ENCODE measurements around the gene SLC20A1.
"Not testable (repeated sequence)": the region's sequence is repeated elsewhere in the genome, so short reads cannot be mapped to it uniquely, and the experiment has no call there.

The SLC20A1 gene

DNA sequence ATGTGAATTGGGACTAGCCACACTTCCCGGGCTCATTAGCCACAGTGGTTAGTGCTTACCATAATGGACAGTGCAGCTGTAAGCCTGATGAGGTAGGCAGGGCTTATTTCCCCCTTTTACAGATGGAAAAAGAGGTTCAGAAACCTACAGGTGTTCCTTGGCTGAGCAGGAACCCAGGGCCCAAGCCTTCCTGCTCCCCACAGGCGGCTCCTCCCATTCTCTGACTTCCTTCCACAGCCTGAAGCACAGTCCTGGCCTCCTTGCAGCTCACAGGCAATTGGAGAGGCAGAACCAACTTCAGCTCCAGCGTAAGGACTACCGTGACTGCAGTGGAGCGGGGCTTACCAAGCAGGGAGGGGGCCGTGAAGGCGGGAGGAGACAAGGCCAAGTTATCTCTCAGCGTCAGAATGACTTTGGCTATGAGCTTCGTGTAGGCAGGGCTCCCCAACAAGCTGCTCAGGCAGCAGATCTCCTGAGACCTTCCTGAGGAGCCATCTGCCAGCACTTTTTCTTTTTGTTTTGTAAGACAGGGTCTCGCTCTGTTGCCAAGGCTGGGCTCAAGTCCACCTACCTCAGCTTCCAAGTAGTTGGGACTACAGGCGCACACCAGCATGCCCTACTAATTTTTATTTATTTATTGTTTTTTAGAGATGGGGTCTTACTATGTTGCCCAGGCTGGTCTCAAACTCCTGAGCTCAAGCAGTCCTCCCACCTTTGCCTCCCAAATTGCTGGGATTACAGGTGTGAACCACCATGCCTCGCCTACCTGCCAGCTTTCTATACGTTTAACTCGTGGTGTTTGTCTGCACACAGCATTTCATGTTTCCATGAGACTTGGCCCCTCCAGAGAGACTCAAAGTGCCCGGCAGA, 40.8 kb downstream of the SLC20A1 start:
- no peak for DNase-seq

- no peak for DNase-seq
These were observed 41.8 kb downstream of the SLC20A1 start for GRCh38 chr2:112687522-112687921.

GRCh38 chr2:112688086-112688880, 42.5 kb downstream of the SLC20A1 start:
- DNase-seq = no peak

- no peak for DNase-seq
These were observed 45.2 kb downstream of the SLC20A1 start for GRCh38 chr2:112690853-112691401.

DNA sequence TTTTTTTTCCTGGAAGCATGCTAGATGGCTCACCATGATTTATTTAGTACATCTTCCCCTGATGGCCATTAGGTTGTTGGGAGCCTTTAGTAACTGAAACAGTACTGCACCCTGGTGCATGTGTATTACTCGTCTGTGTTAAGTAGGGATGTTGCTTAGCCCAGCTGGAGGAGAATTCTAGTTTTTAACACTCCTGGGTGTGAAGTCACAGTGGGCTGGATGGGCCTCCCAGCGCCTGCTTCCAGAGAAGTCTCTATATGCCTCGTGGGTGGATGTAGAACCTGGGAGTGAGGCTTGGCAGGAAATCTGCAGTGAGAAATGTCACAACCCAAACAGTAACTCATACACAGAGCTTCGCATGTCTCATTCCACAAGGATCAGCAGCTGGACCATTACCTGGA, 46.1 kb downstream of the SLC20A1 start:
- DNase-seq = no peak

- DNase-seq = no peak
These were observed 46.8 kb downstream of the SLC20A1 start for GRCh38 chr2:112692495-112692911.

DNA sequence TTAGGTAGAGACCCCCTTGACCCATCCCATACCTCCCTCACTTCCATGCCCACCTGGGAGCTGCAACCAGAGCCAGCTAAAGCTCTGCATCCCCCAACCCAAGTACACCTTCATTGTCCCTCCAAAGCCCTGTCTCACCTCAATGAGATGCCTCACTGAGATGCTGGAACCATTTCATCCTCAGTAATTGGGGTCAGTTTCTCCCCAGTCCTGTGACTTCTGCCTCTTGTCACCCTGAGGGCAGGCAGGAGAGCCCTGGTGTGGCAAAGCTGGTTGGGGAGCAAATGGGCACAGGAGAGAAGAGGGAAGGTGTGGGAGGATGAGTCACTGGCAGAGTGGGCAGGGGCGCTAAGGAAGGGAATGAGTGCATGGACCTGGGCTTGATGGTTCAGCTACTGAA, 47.2 kb downstream of the SLC20A1 start:
- no peak for DNase-seq

DNA sequence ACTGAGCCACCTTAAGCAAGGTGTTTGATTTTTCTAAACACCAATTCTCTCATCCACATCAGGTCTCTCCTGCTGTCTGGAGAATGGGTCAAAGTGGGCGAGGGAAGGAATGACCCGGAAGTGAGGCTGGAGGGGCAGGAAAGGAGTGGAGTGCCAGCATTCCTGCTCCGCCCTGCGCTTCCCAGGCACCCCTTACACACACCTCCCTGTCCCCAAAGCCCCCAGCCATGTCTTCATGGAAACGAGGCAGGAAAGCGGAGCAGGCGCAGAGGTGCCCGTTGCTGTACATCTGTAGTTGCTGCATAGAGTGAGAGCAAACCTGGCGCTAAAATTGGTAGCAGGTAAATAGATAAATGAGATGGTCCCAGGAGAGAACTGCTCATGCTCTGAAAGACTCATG, 47.9 kb downstream of the SLC20A1 start:
- no peak for DNase-seq

DNA sequence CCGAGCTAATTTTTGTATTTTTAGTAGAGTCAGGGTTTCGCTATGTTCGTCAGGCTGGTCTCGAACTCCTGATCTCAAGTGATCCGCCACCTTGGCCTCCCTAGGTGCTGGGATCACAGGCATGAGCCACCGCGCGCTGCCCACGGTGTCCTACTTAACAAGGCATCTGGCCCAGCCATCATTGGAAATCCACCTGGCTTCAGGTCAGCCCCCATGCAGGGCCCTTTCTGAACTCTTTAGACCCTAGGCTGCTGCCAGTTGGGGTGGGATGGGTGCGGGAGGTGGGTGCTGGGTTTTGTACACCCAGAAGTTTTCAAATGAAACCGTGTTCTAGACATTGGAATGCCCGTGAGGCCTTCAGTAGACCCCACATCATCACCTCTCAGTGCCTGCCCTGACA, 48.4 kb downstream of the SLC20A1 start:
- DNase-seq = no peak

DNA sequence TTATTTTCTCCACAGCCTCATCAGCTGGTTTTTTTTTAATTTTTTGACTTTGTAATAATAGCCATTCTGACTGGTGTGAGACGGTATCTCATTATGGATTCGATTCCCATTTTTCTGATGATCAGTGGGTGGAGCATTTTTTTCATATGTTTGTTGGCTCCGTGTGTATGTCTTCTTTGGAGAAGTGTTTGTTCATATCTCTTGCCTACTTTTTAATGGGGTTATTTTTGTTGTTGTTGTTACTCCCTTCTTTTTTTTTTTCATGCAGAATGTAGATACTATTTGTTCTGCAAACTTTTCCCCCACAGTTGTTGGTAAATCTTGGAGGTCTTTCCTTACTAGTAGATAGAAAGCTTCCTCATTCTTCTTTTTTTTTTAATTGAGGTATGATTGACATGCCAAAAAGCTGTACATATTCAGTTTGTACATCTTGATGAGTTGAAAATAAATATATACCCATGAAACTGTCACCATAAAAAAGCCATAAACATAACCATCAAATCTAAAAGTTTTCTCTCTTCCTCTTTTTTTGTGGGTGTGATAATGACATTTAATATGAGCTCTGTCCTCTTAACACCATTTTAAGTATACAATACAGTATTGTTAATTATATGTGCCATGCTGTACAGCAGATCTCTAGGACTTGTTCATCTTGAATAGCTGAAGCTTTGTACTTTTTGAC, 53.2 kb downstream of the SLC20A1 start:
- DNase-seq = no peak

DNA sequence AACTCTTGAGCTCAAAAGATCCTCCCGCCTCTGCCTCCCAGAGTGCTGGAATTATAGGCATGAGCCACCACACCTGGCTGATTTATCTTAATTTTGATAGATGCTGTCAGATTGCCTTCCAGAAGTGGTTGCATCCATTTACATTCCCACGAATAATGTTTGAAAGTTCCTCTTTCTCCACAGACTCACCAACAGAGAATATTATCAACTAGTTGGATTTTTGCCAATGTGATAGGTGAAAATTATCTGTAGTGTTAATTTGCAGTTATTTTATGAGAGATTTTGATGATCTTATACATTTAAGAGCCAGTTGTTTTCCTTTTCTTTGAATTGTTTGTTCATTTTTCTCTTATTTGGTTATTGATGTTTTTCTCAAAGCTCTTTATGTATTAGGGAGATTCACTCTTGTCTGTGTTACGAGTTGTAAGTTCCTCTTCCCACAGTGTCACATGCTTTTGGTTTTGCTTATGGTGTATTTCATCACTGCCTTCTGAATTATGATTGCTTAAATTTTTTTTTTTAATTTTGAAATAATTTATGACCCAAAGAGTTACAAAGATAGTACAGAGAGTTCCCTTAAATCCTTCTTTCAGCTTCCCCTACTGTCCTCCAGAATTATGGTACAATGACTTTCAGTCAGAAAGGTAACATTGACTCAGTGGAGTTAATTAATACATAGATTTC, 54.4 kb downstream of the SLC20A1 start:
- no peak for DNase-seq

- DNase-seq = no peak
These were observed 55.3 kb downstream of the SLC20A1 start for GRCh38 chr2:112701052-112701451.

GRCh38 chr2:112703684-112704083, 57.9 kb downstream of the SLC20A1 start:
- DNase-seq = no peak

GRCh38 chr2:112705575-112705974, 59.8 kb downstream of the SLC20A1 start:
- no peak for DNase-seq

GRCh38 chr2:112706170-112706664, 60.5 kb downstream of the SLC20A1 start:
- no peak for DNase-seq

DNA sequence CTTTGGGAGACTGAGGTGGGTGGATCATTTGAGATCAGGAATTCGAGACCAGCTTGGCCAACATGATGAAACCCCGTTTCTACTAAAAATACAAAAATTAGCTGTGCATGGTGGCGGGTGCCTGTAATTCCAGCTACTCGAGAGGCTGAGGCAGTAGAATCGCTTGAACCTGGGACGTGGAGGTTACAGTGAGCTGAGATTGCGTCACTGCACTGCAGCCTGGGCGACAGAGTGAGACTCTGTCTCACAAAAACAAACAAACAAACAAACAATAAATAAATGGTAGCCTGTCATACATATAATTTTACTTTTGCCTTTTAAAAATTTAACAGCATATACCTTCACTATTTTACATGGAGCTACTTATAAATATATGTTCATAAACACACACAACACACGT, 61.2 kb downstream of the SLC20A1 start:
- not testable (repeated sequence) for DNase-seq

GRCh38 chr2:112708968-112709367, 63.2 kb downstream of the SLC20A1 start:
- no peak for DNase-seq

DNA sequence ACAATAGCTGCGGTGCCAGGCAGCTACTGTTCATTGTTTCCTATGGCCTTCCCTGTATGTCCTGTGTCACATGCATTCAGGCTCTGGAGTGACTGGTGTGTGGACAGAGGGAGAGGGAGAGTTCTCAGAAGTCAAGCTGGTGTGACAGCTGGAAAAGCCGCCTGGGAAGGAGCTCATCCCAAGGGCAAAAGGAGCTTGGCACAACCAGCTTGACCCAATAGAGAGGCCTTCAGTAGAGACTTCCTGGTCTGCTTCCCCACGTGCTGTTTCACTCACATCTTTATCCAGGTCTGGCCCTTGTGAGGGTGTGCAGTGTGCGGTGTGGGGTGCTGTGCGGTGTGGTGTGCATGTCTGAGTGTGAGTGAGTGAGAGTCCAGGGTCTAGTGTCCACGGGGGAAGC, 64.0 kb downstream of the SLC20A1 start:
- no peak for DNase-seq

GRCh38 chr2:112710956-112711750, 65.4 kb downstream of the SLC20A1 start:
- no peak for DNase-seq

DNA sequence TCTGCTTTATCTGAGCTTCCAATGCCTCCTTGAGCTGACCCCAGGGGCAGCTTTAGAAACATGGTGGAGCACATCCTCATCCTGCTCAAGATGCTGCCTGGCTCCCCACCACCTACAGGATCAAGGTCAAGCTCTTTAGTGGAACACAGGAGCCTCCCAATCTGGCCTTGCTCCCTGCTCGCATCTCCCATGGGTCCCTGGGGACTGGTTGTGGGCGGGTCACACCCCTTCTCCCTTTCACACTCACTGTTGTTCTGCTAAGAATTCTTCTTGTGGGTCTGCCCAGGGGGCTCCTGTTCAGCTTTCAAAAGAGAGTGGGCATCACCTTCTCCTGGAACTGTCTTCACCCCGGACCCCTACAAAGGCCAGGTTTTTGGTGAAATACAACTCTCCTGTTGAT, 66.7 kb downstream of the SLC20A1 start:
- DNase-seq = no peak

DNA sequence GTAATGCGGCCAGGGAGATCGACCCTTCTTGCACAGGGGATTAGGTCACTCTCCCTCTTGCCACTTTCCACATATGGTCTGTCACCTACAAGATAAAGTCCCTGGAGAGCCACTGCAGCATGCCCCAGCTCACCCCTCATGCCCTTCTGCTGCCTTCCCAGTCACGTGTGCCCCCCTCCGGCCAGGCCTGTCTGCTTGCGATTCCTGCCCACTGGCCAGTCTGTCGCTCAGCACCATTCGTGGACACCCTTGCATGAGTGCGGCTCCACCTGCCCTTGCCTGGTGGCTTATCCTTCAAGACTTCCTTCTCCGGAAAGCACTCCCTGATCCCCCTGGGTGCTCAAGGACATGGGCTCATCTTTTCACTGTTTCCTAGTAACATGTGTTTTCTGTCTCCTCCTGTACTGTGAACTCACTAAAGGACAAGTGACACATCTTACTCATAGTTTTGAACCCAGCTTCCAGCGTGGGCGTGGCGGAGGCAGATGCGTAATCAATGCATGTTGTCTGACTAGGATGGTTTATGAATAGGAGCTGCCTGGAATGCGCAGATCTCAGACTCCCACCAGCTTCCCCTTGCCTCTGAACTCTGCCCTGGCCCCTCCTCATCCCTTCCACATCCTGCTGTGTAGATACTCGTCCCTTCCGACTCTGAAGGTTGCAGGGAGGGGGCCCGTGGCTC, 67.3 kb downstream of the SLC20A1 start:
- DNase-seq = no peak
